CD8-positive, alpha-beta memory T cell (primary cell): ENCODE results near the gene SDCCAG8. TPM values are rescaled to one million over a fixed set of nuclear protein-coding genes. Genes with fewer than 3 reads are reported as not detected.

ENCODE experiments used
- CTCF ChIA-PET: fragments of 350-600 bp; sonication (Branson Sonifier 250); formaldehyde crosslinking; loops from one replicate; lab custom pipeline; 2021; ENCODE audit warnings: antibody characterized with exemption; lab: Charles Lee
- POLR2A ChIA-PET: fragments of 350-600 bp; sonication (Branson Sonifier 250); formaldehyde crosslinking; loops from one replicate; lab custom pipeline; 2021; ENCODE audit warnings: antibody characterized with exemption; lab: Charles Lee
- DNase-seq, 5 donors: peaks; one replicate each; pipeline versions ENCODE4 v3.0.0 to v3.0.0-alpha.2; 2020 to 2022; ENCODE audit warnings: mixed read lengths in 1 of 5
- H3K27ac ChIP-seq: one replicate; pipeline ENCODE4 v1.7.0; 2013; ENCODE audit warnings: low read depth, mild to moderate bottlenecking, low read length, moderate library complexity
- H3K27me3 ChIP-seq: 2 replicates; pipeline ENCODE4 v1.7.0; 2013; ENCODE audit warnings: low read length, mild to moderate bottlenecking; ENCODE audit not compliant: insufficient read depth, poor library complexity, severe bottlenecking
- H3K36me3 ChIP-seq: 2 replicates; pipeline ENCODE4 v1.7.0; 2013; ENCODE audit warnings: mild to moderate bottlenecking, low read length, moderate library complexity; ENCODE audit not compliant: insufficient read depth
- H3K4me1 ChIP-seq: 2 replicates; pipeline ENCODE4 v1.7.0; 2013; ENCODE audit warnings: mild to moderate bottlenecking, low read length, moderate library complexity; ENCODE audit not compliant: insufficient read depth
- H3K4me3 ChIP-seq: 2 replicates; pipeline ENCODE4 v1.7.0; 2013; ENCODE audit warnings: mild to moderate bottlenecking, low read length
- H3K9me3 ChIP-seq: 2 replicates; pipeline ENCODE4 v1.7.0; 2013; ENCODE audit warnings: mild to moderate bottlenecking, low read length
- H3K27ac Mint-ChIP-seq, 8 donors: one replicate each; pipeline ENCODE4 v1.8.0; 2020 to 2021; ENCODE audit warnings: mixed read lengths in 8 of 8, mild to moderate bottlenecking in 6 of 8, inconsistent platforms in 3 of 8, moderate library complexity in 3 of 8
- H3K27me3 Mint-ChIP-seq, 2 donors: one replicate each; pipeline ENCODE4 v1.8.0; 2020 to 2021; ENCODE audit warnings: mixed read lengths in 2 of 2, mild to moderate bottlenecking in 1 of 2, moderate library complexity in 1 of 2
- H3K36me3 Mint-ChIP-seq, 3 donors: one replicate each; pipeline ENCODE4 v1.8.0; 2020 to 2021; ENCODE audit warnings: mixed read lengths in 3 of 3, inconsistent platforms in 1 of 3, mild to moderate bottlenecking in 1 of 3
- H3K4me1 Mint-ChIP-seq, 3 donors: one replicate each; pipeline ENCODE4 v1.8.0; 2020 to 2021; ENCODE audit warnings: mixed read lengths in 3 of 3, inconsistent platforms in 1 of 3, mild to moderate bottlenecking in 1 of 3
- H3K4me3 Mint-ChIP-seq, 7 donors: one replicate each; pipeline ENCODE4 v1.8.0; 2020 to 2021; ENCODE audit warnings: mixed read lengths in 7 of 7, mild to moderate bottlenecking in 6 of 7, moderate library complexity in 4 of 7, inconsistent platforms in 2 of 7
- H3K9me3 Mint-ChIP-seq, 5 donors: one replicate each; pipeline ENCODE4 v1.8.0; 2020 to 2022; ENCODE audit warnings: mixed read lengths in 5 of 5, mild to moderate bottlenecking in 3 of 5, moderate library complexity in 2 of 5, inconsistent platforms in 1 of 5
- polyA plus RNA-seq: library from polyadenylated mRNA; unstranded; fragments of 300-500 nt; fragmentation: Illumina TruSeq; gene quantifications from one replicate; pipeline ENCODE4 v1.2.3, GENCODE V29; 2021
- total RNA-seq, 2 experiments: library from RNA; stranded (reverse); gene quantifications; one replicate each; pipeline ENCODE4 v1.2.3, GENCODE V29; 2021

Gene SDCCAG8
- total and polyA plus RNA-seq, 3 experiments from 2014 or later: 17.8 to 22.3 (median 18.3) TPM

- H3K27ac Mint-ChIP-seq: peak overlapping the region in 2 of 8 donors; percentile 47 to 71
- Histone ChIP-seq H3K27me3 (no peaks in the 10 kb centered on the region), H3K36me3 (no peaks in the 10 kb centered on the region), H3K9me3 (no peaks in the 10 kb centered on the region), H3K4me3 (no peak overlapping the region), H3K27ac (no peak overlapping the region), H3K4me1 (no peaks in the 10 kb centered on the region)
- no peak for DNase-seq
- no peaks in the 10 kb centered on the region for H3K27me3 Mint-ChIP-seq
- H3K36me3 Mint-ChIP-seq: peaks cover 6 to 32% (median 12%) of the 10 kb centered on the region in 3 donors
- peaks cover 0 to 3% (median 0%) of the 10 kb centered on the region in 5 donors for H3K9me3 Mint-ChIP-seq
- POLR2A ChIA-PET: no interaction called here
- CTCF ChIA-PET: no interaction called here
- H3K4me3 Mint-ChIP-seq: no peak overlapping the region
- H3K4me1 Mint-ChIP-seq: peaks cover 16 to 31% (median 23%) of the 10 kb centered on the region in 3 donors
Measured at GRCh38 chr1:243526180-243526579, 270.3 kb downstream of the SDCCAG8 start.

GRCh38 chr1:243528459-243529121 is 272.7 kb downstream of the SDCCAG8 start:
- CTCF ChIA-PET: interaction anchor here (1.0 kb wide), 1 partner anchor 25 kb away, joined by 3 read pairs; no protein-coding TSS in a partner anchor
- no peaks in the 10 kb centered on the region for H3K4me1 ChIP-seq
- peaks cover 0 to 3% (median 0%) of the 10 kb centered on the region in 5 donors for H3K9me3 Mint-ChIP-seq

GRCh38 chr1:243529512-243529911 is 273.7 kb downstream of the SDCCAG8 start:
- Mint-ChIP-seq H3K4me1 (peaks cover 7 to 19% (median 16%) of the 10 kb centered on the region in 3 donors), H3K9me3 (peaks cover 0 to 3% (median 0%) of the 10 kb centered on the region in 5 donors), H3K36me3 (peaks cover 9 to 22% (median 11%) of the 10 kb centered on the region in 3 donors), H3K27me3 (no peaks in the 10 kb centered on the region), H3K27ac (peak overlapping the region in 2 of 8 donors; percentile 9 to 78), H3K4me3 (no peak overlapping the region)
- Histone ChIP-seq H3K4me1 (no peaks in the 10 kb centered on the region), H3K9me3 (no peaks in the 10 kb centered on the region), H3K27me3 (no peaks in the 10 kb centered on the region), H3K27ac (no peak overlapping the region), H3K4me3 (no peak overlapping the region), H3K36me3 (no peaks in the 10 kb centered on the region)
- ChIA-PET CTCF (interaction anchor here (1.0 kb wide), 1 partner anchor 26 kb away, joined by 3 read pairs; no protein-coding TSS in a partner anchor), POLR2A (no interaction called here)
- DNase-seq: no peak

More at GRCh38 chr1:243528459-243529121, 272.7 kb downstream of the SDCCAG8 start:
- Histone ChIP-seq H3K36me3 (no peaks in the 10 kb centered on the region), H3K27ac (no peak overlapping the region), H3K9me3 (no peaks in the 10 kb centered on the region), H3K27me3 (no peaks in the 10 kb centered on the region), H3K4me3 (no peak overlapping the region)
- Mint-ChIP-seq H3K4me1 (peaks cover 9 to 21% (median 19%) of the 10 kb centered on the region in 3 donors), H3K27ac (peak overlapping the region in 2 of 8 donors; percentile 6 to 9), H3K27me3 (no peaks in the 10 kb centered on the region), H3K36me3 (peaks cover 9 to 27% (median 13%) of the 10 kb centered on the region in 3 donors), H3K4me3 (no peak overlapping the region)
- POLR2A ChIA-PET: interaction anchor here (0.6 kb wide), 1 partner anchor 20 kb away, joined by 3 read pairs; no protein-coding TSS in a partner anchor
- DNase-seq: no peak

- H3K4me3 ChIP-seq: no peak overlapping the region
- peaks cover 3 to 15% (median 4%) of the 10 kb centered on the region in 3 donors for H3K4me1 Mint-ChIP-seq
- peaks cover 0 to 2% (median 0%) of the 10 kb centered on the region in 5 donors for H3K9me3 Mint-ChIP-seq
- POLR2A ChIA-PET: no interaction called here
- CTCF ChIA-PET: interaction anchor here (1.0 kb wide), 1 partner anchor 43 kb away, joined by 3 read pairs; no protein-coding TSS in a partner anchor
- H3K27me3 Mint-ChIP-seq: peaks cover 0 to 1% of the 10 kb centered on the region in 2 donors
- H3K27ac Mint-ChIP-seq: peak overlapping the region in 2 of 8 donors; percentile 6 to 72
- no peaks in the 10 kb centered on the region for H3K9me3 ChIP-seq
- H3K36me3 Mint-ChIP-seq: peaks cover 21 to 27% (median 24%) of the 10 kb centered on the region in 3 donors
- no peaks in the 10 kb centered on the region for H3K36me3 ChIP-seq
- no peaks in the 10 kb centered on the region for H3K27me3 ChIP-seq
- no peak overlapping the region for H3K4me3 Mint-ChIP-seq
- no peak overlapping the region for H3K27ac ChIP-seq
- no peaks in the 10 kb centered on the region for H3K4me1 ChIP-seq
- no peak for DNase-seq
Measured at GRCh38 chr1:243535014-243535413, 279.2 kb downstream of the SDCCAG8 start.

GRCh38 chr1:243539636-243540035 is 283.8 kb downstream of the SDCCAG8 start:
- no peak overlapping the region for H3K4me3 ChIP-seq
- DNase-seq: no peak
- peaks cover 24 to 45% (median 24%) of the 10 kb centered on the region in 3 donors for H3K36me3 Mint-ChIP-seq
- H3K4me3 Mint-ChIP-seq: no peak overlapping the region
- H3K9me3 Mint-ChIP-seq: peaks cover 0 to 2% (median 0%) of the 10 kb centered on the region in 5 donors
- H3K27ac Mint-ChIP-seq: peak overlapping the region in 2 of 8 donors; percentile 29 to 34
- H3K27me3 ChIP-seq: no peaks in the 10 kb centered on the region
- CTCF ChIA-PET: no interaction called here
- no peak overlapping the region for H3K27ac ChIP-seq
- H3K9me3 ChIP-seq: no peaks in the 10 kb centered on the region
- peaks cover 0 to 1% of the 10 kb centered on the region in 2 donors for H3K27me3 Mint-ChIP-seq
- no peaks in the 10 kb centered on the region for H3K4me1 ChIP-seq
- peaks cover 9 to 24% (median 21%) of the 10 kb centered on the region in 3 donors for H3K4me1 Mint-ChIP-seq
- H3K36me3 ChIP-seq: no peaks in the 10 kb centered on the region
- POLR2A ChIA-PET: no interaction called here

- peak overlapping the region in 2 of 8 donors; percentile 63 to 70 for H3K27ac Mint-ChIP-seq
- peaks cover 0 to 2% (median 0%) of the 10 kb centered on the region in 5 donors for H3K9me3 Mint-ChIP-seq
- ChIA-PET CTCF (no interaction called here), POLR2A (no interaction called here)
- no peaks in the 10 kb centered on the region for H3K4me1 ChIP-seq
- H3K4me3 ChIP-seq: no peak overlapping the region
- peaks cover 9 to 21% (median 19%) of the 10 kb centered on the region in 3 donors for H3K4me1 Mint-ChIP-seq
- peaks cover 12 to 44% (median 27%) of the 10 kb centered on the region in 3 donors for H3K36me3 Mint-ChIP-seq
- no peaks in the 10 kb centered on the region for H3K9me3 ChIP-seq
- no peak for DNase-seq
- peaks cover 0 to 1% of the 10 kb centered on the region in 2 donors for H3K27me3 Mint-ChIP-seq
- no peak overlapping the region for H3K27ac ChIP-seq
- no peaks in the 10 kb centered on the region for H3K27me3 ChIP-seq
- no peak overlapping the region for H3K4me3 Mint-ChIP-seq
- no peaks in the 10 kb centered on the region for H3K36me3 ChIP-seq
Measured at GRCh38 chr1:243542739-243543415, 287.0 kb downstream of the SDCCAG8 start.

GRCh38 chr1:243543501-243543900 is 287.7 kb downstream of the SDCCAG8 start:
- no peaks in the 10 kb centered on the region for H3K36me3 ChIP-seq
- H3K36me3 Mint-ChIP-seq: peaks cover 12 to 46% (median 25%) of the 10 kb centered on the region in 3 donors
- POLR2A ChIA-PET: no interaction called here

More at GRCh38 chr1:243543501-243543900, 287.7 kb downstream of the SDCCAG8 start:
- Mint-ChIP-seq H3K9me3 (no peaks in the 10 kb centered on the region), H3K4me3 (no peak overlapping the region), H3K27me3 (no peaks in the 10 kb centered on the region), H3K27ac (peak overlapping the region in 1 of 8 donors; percentile 17), H3K4me1 (peaks cover 8 to 21% (median 14%) of the 10 kb centered on the region in 3 donors)
- Histone ChIP-seq H3K4me1 (no peaks in the 10 kb centered on the region), H3K4me3 (no peak overlapping the region), H3K27me3 (no peaks in the 10 kb centered on the region), H3K9me3 (no peaks in the 10 kb centered on the region), H3K27ac (no peak overlapping the region)
- no peak for DNase-seq
- CTCF ChIA-PET: no interaction called here
